Glomerular visceral epithelial cell (primary cell): Measurements from ENCODE around the gene KCNT1.

Experiments used
- DNase-seq: peaks from one replicate; pipeline ENCODE4 v3.0.0-alpha.2; 2016; ENCODE audit errors: extremely low spot score

KCNT1 gene

DNA sequence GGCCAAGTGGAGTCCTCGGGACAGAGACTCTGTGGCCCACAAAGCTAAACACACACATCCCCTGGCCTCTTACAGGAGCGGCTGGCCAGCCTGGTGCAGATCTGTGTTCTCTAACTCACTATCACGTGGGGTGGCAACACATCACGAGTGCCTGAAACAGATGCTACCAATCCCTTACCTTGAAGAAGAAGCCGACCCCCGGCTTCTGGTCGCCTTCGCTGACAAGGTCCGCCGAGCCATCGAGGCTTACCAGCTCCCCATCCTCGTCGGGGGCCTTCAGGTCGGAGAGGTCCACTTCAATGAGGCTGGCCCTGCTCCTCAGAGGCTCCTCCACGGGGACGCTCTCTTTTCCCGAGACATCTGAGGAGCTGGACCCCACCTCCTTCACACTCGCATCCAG, 118.7 kb downstream of the KCNT1 start:
- no peak for DNase-seq

DNA sequence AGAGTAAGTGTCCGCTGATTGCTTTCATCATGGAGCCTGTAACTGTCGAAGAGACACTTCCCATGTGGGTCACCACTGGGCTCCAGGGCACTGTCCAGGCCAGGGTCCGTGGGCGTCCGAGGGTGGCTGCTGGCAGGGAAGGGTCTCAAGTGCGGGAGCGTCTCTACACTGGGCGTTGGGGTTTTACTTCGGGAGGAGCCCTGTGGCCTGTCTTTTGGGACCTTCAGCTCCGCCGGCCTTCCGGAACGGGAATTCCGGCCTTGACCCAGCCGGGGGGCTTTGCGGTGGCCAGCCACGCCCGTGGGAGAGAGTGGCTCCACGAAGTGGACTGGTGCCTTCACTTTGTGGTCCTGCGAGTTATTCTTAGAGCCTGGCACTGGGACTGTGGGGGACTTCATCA, 119.1 kb downstream of the KCNT1 start:
- DNase-seq: no peak

DNA sequence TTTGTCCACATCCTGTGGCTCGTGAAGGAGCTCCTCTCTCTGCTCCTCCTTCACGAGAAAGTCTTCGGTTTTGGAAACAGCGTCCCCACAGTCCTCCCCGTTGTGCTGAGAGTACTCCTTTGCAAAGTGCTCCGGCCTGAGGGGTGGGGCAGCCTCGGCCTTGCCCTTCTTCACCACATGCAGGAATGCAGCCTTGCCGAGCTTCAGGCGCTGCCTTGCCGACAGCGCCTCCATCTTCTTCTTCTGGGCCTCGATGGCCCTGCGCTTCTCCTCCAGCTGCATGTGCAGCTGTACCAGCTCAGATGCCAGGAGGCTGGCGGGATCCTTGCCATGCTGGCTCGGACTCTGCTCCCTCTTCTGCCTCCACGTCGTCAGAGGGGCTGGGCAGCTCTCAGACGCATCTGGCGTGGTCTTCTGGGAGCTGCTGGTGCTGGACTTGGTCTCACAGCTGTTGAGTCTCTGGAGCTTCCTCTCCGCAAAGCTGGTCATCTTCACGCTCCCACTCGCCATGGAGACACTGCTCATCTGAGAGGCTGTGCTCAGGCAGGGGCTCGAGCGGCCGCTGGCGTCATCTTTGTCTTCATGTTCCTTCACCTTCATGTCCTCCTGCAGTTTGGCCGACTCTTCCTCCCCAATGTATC, 119.9 kb downstream of the KCNT1 start:
- no peak for DNase-seq

DNA sequence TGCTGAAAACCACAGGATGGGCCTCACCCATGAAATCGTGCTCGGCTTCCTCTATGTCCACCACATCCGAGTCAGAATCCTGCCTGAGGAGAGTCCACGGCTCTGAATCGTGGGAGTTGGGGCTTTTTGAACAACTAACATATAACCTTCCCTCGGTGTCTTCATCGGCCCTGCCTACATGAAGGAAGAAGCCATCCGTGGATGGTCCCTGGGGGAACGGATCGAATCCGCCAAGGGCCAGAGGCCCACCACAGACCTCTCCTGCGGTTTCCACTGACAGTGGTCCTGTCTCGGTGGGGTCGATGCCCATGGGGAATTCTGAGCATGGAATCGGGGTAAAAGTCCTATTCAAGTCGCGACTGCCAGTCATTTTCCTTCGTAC, 120.4 kb downstream of the KCNT1 start:
- no peak for DNase-seq

DNA sequence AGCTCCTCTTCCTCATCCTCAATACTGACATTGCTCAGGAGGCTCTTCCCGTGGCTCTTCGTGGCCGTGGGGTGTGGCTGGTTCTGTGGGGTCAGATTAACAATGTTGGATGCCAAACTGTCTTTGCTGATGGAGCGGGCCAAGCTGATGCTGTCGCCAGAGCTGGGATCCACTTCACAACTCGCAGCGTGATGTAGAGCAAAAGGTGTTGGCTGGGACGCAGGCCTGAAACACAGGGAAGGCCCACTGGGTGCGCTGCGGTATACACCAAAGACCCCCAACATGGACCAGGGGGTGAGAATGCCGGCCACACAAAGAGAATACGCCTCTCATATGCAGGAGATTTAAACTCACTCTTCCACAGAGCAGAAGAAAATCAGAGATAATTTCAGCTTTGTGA, 121.1 kb downstream of the KCNT1 start:
- DNase-seq: no peak

DNA sequence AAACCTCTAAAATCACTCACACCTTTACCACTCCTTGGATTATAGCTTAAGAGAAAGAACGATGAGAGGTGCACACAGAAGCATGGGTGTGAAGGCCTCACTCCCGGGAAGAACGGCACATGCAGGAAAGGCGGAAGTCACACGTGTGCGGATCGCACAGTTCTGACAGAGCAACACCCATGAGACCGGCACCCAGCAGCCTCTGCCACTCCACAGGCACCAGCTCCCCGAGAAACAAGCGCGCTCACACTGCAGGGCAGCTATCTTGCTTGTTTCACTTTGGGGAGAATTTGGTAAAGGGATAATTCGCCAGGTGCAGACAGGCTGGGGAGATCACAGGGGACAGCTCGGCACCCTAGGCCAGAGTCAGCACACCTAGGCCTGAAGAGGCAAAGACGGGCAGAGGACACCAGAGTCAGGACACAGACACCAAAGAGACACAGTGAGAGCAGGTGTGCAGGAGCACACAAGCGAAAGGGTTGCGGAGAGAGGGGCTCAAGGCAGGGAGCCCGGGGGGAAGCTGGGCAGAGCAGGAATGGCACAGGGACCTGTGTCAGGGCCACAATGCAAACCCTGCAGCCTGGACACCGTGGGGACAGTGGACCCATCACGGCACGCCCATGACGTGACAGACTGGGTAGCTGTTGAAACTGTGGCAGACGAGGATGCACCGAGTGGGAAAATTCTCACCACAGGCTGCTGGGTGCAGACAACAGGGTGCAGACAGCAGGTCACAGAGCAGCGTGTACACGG, 123.6 kb downstream of the KCNT1 start:
- no peak for DNase-seq

DNA sequence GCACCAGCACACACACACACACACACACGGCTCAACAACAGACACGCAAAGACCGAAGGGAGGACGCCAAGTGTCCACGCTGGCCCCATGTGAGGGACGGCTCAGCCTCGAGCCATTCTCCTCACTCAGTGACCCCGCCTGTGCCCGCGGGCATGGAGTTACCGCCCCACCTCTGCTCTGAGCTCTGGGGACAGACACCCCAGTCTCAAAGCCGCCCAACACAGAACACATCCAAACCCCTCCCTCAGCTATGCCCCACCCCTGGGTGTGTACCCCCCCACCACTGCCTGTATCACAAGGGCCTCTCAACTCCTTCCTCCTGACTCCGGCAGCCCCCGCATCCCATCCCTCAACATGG, 124.2 kb downstream of the KCNT1 start:
- DNase-seq: no peak

DNA sequence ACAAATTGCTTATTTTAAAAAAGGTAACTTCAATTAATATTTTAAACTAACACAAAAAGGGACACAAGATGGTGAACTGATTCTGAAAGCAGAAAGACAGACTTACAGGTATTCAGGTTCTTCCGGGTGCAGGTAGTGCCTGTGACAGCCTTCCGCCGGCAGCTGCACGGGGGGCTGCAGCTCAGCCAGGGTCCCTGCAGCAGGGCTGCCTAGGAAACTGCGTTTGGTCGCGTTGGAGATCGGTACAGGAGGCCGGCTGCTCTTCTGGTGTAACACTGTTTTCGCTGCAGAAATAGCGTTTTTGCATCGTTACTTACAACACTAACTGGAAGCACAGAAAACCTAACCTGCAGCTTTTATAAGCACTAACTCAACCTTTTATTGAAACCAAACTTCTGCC, 125.3 kb downstream of the KCNT1 start:
- DNase-seq: no peak

DNA sequence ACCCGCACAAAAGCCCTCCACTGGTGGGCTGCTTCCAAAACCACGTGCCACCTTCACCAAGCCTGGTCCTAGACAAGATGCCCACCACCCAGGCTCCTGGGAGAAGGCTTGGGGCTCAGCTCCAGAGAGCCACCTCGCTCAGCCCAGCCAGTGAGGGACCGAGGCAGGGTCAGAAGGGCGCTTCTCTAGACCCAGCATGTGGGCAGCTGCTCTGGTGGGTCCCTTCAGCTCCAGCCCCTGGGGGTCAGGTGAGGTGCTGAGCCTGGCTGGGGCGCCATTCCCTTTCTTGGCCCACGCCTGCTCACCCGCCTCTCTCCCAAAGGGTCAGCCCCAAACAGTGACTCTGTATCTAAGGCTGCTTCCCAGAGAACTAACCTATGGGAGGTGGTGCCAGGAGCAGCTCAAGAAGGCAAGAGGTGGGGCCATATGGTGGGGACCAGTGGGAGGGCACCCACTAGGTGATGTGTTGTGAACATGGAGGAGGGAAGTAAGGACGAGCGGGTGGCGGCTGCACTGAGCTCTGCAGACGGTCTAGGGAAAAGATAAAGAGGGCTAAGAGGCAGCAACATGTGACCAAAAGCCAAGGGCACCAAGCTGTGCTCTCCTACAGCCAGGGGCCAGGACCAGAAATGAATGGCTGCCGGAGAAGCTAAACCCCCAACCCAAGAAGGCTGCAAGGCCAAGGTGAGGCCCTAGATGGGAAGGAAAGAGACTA, 126.0 kb downstream of the KCNT1 start:
- no peak for DNase-seq

DNA sequence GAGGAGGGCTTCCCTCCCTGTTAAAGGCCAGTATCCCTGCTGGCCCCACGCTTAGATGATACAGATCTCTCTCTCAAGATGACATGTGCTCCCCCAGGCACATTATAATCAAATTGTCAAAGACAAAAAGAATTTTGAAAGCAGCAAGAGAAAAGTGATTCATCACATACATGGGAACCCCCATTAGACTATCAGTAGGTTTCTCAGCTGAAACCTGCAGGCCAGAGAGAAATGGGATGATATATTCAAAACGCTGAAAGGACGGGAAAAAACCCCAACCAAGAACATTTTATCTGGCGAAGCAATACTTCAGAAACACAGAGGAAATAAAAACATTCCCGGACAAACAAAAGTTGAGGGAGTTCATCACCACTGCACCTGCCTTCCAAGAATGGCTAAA, 126.7 kb downstream of the KCNT1 start:
- DNase-seq: no peak

DNA sequence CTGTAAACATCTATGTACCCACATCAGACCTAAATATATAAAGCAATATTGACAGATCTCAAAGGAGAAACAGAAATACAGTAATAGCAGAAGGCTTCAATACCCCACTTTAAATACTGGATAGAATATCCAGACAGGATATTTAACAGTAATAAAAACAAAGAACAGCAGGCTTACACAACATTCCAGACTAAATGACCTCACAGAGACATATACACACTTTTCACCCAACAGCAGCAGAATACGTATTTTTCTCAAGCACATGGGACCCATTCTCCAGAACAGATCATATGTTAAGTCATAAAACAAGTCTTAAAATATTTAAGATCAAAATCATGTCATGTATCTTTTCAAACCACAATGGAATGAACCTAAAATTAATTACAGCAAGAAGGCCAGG, 128.5 kb downstream of the KCNT1 start:
- DNase-seq: no peak

DNA sequence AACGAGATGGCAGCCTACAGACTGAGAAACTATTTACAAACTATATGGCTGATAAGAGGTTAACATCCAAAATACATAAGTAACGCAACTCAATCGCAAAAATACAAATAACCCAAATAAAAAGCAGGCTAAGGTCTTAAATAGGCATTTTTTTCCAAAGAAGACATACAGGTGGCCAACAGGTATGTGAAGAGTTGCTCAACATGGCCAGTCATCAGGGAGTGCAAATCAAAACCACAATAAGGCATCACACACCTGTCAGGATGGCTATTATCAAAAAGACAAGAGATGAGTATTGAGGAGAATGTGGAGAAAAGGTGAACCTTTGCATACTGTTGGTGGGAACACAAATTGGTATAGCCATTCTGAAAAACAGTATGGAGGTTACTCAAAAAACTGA, 131.9 kb downstream of the KCNT1 start:
- DNase-seq: no peak

DNA sequence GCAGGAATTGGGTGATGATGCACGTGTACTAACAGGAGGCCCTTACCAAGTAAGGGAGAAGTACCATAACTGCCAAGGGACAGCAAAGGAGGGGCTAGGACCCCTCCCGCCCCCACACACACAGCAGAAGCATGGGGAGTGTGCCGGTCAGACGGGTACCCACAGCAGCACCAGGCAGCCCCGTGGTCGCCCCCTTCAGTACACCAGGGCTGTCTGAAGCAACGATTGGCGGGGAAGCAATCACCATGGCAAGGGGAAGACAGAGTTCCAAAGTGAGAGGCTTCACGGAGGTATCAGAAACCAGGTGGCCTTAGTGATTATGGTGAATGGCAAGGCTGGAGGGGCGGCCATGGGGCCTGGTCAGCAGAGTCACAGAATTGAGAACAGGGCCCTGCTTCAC, 133.1 kb downstream of the KCNT1 start:
- no peak for DNase-seq

DNA sequence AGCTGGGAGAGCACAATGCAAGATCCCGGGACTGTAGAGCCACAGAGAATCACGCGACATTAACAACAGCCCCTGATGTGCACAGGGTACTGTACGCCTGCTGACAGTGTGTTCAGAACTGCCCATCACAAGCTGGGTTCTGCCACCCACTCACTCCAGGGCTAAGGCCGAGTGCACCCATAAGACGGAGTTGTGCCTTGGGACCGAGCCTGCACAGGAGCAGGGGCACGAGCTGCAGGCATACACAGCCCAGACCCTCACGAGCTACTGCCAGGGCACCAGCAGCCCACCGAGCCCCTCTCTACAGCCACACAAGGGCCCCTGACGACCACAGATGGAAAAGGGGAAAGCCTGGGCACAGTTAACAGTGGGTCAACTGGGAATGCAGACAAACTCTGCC, 137.5 kb downstream of the KCNT1 start:
- DNase-seq: no peak

DNA sequence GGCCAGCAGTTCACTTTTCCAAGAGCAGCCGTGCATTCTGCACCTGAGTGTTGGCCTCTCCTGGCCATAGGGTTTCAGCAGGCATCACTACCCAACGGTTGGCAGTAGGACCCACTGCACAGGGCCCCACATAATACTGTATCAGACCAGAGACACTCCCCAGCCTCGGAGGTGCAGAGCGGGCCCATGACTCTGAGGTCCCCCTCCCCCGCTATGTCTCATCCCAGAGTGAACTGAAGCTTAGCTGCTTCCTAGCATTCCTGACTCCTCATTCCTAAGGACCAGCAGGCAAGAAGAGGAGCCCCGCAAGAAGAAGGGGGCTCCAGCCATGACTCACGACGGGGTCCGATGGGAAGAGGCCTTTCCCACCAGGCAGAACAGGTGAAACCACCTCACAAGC, 138.1 kb downstream of the KCNT1 start:
- no peak for DNase-seq

DNA sequence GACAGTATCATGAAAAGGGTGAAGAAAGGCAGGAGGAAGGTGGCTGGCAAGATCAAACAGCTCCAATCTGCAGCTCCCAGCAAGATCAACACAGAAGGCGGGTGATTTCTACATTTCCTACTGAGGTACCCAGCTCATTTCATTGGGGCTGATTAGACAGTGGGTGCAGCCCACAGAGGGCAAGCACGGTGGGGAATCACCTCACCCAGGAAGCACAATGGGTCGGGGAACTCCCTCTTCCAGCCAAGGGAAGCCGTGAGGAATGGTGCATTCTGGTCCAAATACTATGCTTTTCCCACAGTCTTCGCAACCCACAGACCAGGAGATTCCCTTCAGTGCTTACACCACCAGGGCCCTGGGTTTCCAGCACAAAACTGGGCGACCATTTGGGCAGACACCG, 138.6 kb downstream of the KCNT1 start:
- DNase-seq: no peak
